Activated naive CD4-positive, alpha-beta T cell treated with anti-CD3 and anti-CD28 coated beads, Interleukin-2, amount 50 U/mL, for 72 hours (primary cell): ENCODE measurements around the gene GPR62. TPM values are rescaled to one million over a fixed set of nuclear protein-coding genes. Genes with fewer than 3 reads are reported as not detected.

ENCODE experiments used
- total RNA-seq, 2 donors: library from RNA; stranded (reverse); gene quantifications; one replicate each; pipeline ENCODE4 v1.2.3, GENCODE V29; 2022

The GPR62 gene
- total RNA-seq, 2 donors from 2014 or later: not detected

Other genes starting within 250 kb of the GPR62 start
- gene GRM2, start 248.3 kb upstream of the GPR62 start, total RNA-seq: under 1 TPM; 0.16 to 0.54 TPM
- not detected for gene IQCF6, start 176.1 kb upstream of the GPR62 start, total RNA-seq
- not detected for gene IQCF2, start 93.8 kb upstream of the GPR62 start, total RNA-seq
- gene IQCF5, start 79.8 kb upstream of the GPR62 start, total RNA-seq: not detected
- not detected for gene IQCF1, start 52.0 kb upstream of the GPR62 start, total RNA-seq
- 10 to 100 TPM; 23.6 to 33.0 TPM for gene RRP9, start 13.5 kb upstream of the GPR62 start, total RNA-seq
- gene PARP3, start 13.0 kb upstream of the GPR62 start, total RNA-seq: 10 to 100 TPM; 17.0 to 18.6 TPM
- 10 to 100 TPM; 11.3 to 14.3 TPM for gene PCBP4, start 12.1 kb downstream of the GPR62 start, total RNA-seq
- 10 to 100 TPM; 21.4 to 62.4 TPM for gene ABHD14B, start 18.7 kb downstream of the GPR62 start, total RNA-seq
- gene ABHD14A, start 19.7 kb downstream of the GPR62 start, total RNA-seq: 1 to 10 TPM; 7.7 to 9.0 TPM
- 10 to 100 TPM; 54.7 to 78.5 TPM for gene ACY1, start 28.2 kb downstream of the GPR62 start, total RNA-seq
- gene RPL29, start 40.5 kb downstream of the GPR62 start, total RNA-seq: 1,000 to 10,000 TPM; 1,489 to 1,761 TPM
- 10 to 100 TPM; 10.8 to 17.5 TPM for gene DUSP7, start 101.2 kb downstream of the GPR62 start, total RNA-seq
- 10 to 100 TPM; 28.8 to 32.2 TPM for gene POC1A, start 199.0 kb downstream of the GPR62 start, total RNA-seq
- 10 to 100 TPM; 56.1 to 72.0 TPM for gene ALAS1, start 242.8 kb downstream of the GPR62 start, total RNA-seq